ENCODE measurements around the gene TMEM8B.
"Not testable (repeated sequence)": the region's sequence is repeated elsewhere in the genome, so short reads cannot be mapped to it uniquely, and the experiment has no call there.

Gene TMEM8B

DNA sequence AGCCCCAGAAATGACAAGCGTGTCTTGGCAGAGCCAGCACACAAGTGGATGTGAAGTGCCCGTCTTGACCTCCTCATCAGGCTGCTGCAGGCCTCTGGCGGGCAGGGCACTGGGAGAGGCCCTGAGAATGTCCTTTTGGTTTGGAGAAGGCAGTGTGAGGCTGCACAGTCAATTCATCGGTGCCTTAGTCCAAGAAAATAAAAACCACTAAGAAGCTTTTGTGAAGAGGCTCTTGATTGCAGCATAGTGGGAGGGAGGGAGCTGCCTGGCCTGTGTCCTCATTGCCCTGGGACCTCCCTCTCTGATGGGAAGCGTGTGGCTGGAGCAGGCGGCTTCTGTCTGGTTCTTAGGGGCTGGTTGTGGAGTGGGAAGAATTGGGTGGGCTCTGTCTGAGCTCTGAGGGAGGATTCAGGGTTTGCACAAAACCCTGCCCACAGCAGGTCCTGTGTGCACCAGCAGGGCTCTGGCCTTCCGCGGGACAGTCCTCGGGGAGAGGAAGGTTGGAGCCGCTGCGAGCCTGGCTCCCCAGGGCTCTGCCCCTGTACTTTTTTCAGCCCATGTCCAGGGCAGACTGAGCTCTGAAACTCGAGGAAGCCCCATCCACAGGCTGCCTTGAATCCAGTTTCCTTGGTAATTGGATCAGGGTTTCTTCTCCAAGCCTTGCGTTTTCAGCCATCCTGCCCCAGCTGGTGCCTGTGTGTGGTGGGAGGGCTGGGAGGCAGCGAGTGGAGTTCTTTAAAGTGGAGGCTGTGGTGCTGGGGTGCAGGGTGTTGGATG, 78.1 kb downstream of the TMEM8B start:
- DNase-seq (ENCODE audit: low read depth in 1 of 2, low spot score in 1 of 2): no peak

DNA sequence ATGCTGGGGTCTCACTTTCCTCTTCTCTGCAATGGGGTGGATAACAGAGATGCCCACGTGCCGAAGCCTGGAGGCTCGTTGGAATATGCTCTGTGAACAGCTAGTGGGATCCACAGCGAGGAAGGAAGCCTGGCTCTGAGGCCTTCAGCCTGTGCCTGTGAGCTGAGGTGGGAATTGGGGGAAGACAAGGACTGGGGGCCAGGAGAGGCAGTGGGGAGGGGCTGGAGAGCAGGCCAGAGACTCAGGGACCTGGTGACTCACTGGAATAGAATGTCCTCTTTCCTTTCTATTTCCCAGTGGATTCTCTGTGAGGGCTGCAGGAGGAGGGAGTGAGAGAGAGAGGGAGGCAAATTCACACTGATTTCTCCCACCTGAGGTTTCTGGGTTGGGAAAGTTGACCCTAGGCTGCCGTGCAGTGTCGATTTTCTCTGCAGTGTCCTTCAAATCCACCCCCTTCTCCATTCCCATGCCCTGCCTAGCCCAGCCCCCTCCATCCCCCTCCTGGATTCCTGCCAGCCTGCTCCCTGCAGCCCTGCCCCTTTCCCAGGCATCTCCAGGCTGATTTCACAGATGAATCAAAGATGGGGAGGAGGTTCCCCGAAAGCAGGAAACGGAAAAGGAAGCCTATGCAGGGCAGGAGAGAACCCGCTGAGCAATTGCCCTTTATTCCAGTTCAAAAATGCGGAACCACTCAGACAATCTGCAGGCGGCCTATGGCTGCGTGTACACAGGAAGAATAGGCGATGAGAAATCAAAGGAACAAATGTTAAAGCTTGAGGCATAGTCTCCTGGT, 78.9 kb downstream of the TMEM8B start:
- no peak for DNase-seq (ENCODE audit: low read depth in 1 of 2, low spot score in 1 of 2)

DNA sequence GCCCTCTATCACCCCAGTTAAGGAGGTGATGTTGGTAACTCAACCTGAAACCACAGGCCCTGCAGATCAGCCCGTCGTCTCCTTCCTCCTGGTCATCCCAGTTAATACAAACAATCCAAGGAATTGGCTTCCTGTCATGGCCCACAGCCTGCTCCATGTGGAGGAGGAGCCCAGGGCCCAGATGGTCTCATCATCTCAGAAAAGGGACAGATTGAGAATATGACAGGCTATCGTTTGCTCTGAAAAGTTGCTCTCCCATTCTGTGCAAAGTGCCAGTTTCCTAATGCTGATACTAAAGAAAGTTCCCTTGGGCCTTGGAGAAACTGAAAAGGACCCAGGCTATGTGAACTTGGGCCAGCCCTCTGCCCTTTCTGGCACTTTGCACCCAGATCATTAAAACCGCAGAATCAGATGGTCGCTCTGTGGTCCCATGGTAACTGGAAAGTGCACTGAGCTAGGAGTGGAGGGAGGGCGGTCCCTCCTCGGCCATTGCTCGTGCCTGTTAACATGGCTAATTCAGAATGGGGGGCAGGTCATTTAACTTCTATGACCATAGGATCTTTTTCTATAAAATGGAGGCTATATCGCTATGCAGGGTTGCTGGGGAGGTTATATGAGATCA, 79.6 kb downstream of the TMEM8B start:
- DNase-seq (ENCODE audit: low read depth in 1 of 2, low spot score in 1 of 2): no peak

DNA sequence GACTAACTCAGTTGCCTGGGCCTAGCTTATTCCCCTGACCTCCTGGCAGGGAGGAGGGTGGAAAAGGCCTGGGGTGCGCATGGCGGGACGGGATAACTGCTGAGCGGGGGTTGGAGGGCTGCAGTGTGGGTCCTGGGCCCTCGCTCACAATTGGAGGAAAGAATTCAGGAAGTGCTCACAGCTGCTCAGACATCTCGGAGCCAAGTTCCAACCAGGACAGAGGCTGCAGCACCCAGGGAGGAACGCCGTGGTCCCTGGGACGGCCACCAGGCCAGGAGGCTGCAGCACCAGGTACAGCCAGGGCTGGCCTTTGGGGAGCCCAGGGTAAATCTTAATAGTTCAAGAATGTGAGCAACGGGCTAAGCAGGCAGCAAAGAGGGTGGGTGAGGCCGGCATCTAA, 80.2 kb downstream of the TMEM8B start, which contains the start of gene SPAAR:
SPAAR (plus strand) TSS at position 217 of the 400 bp plus-strand sequence. CDS start 974 bp downstream, outside the sequence.
- no peak for DNase-seq (ENCODE audit: low read depth in 1 of 2, low spot score in 1 of 2)

- no peak for DNase-seq (ENCODE audit: low read depth in 1 of 2, low spot score in 1 of 2)
Observed at GRCh38 chr9:35909687-35910612, 80.9 kb downstream of the TMEM8B start.

DNA sequence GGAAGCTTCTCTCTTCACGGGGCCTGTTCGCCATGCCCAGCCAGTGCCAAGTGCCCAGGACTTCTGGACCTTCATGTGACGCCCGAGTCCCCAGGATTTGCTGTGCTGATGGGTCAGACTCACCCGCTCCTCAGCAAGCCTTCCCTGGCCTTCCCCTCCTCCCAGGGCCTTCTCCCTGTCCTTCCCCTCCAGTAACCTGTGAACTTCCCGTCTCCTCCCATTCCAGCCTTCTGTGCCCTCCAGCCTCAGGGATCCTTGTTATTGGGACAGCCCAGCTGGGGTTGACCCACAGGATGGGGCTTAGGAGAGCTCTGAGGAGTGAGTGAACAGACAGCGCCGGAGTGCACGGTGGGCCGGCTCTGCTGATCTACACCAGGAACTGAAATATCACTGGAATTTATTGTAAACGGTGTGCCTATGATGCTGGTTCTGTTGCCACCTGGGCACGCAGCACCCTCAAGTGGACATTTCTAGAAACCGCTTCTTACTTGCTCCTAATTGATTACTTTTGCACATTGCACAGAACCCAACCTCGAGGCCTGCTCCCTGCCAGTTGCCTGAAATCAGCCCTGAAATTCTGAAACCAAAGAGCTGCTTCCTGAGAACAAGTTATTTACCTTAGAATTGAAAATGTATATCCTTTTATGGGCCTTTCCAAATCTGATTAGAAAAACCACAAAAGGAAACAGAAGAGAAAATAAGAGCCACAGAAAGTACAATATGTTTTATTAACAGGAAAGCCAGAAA, 81.8 kb downstream of the TMEM8B start:
- peak in 1 of 2 donors; percentile 12 for DNase-seq (ENCODE audit: low read depth in 1 of 2, low spot score in 1 of 2)

DNA sequence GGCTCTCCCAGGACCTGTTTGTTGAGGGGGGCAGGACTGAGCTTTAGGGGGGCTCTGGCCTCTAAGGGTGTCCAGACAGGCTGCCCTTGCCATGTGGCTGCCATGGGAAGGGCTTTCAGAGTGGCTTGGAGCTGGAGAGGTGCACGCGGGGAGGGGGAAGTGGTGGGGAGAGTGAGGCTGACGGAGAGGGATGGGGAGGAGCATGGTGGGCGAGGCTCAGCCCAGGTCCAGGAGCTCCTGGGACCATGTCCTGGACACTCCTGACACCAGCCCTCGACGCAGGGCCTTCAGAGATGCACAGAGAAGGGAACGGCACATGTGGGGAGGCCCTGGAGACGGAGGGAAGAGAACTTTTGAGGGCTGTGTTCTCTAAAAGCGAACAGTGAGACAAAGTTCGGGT, 82.7 kb downstream of the TMEM8B start:
- no peak for DNase-seq (ENCODE audit: low read depth in 1 of 2, low spot score in 1 of 2)

DNA sequence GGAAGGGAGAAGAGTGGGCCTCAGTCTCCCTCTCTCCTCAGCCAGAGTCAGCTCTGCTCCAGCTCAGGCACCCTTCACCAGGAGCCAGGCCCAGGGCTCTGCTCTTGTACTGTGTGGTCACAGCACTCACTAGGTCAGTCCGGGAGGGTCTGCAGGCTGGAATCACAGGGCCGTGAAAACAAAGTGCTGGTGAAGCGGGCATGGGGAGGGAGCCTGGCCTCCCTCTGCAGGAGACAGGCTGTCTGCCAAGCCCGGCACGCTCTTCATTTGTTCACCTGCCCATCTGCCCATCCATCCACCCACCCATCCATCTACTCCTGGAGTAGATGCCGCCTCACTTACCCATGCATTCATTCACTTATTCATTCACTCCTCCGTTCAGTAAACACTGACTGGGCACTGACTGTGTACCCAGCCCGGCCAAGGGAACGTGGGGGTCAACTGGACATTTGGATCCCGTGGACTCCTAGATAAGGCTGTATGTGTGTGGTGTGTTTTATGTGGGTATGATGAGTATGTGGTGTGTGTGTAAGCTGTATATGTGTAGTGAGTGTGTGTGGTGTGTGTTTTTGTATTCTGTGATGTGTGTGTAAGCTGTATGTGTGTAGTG, 83.9 kb downstream of the TMEM8B start:
- DNase-seq (ENCODE audit: low read depth in 1 of 2, low spot score in 1 of 2): no peak

DNA sequence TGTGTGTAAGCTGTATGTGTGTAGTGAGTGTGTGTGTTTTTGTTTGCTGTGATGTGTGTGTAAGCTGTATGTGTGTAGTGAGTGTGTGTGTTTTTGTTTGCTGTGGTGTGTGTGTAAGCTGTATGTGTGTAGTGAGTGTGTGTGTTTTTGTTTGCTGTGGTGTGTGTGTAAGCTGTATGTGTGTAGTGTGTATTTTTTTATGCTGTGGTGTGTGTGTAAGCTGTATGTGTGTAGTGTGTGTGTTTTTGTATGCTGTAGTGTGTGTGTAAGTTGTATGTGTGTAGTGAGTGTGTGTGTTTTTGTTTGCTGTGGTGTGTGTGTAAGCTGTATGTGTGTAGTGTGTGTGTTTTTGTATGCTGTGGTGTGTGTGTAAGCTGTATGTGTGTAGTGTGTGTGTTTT, 84.4 kb downstream of the TMEM8B start:
- not testable (repeated sequence) for DNase-seq (ENCODE audit: low read depth in 1 of 2, low spot score in 1 of 2)

- DNase-seq (ENCODE audit: low read depth in 1 of 2, low spot score in 1 of 2): no peak
Observed at GRCh38 chr9:35914301-35914807, 85.3 kb downstream of the TMEM8B start.

All from stimulated activated CD4-positive, alpha-beta T cell treated with anti-CD3 and anti-CD28 coated beads, Interleukin-15, amount 100 ng/mL, for 1 hour (primary cell).